HepG2 (cell line): Measurements from ENCODE around the gene MLX. TPM values are rescaled to one million over a fixed set of nuclear protein-coding genes. Genes with fewer than 3 reads are reported as not detected.
A peak's percentile ranks its signal among the peaks of the same experiment; 100 is the strongest.

ENCODE experiments used
- BCL6 ChIP-seq: IDR thresholded peaks from 2 replicates; pipeline ENCODE4 v1.6.1; 2016; ENCODE audit warnings: missing genetic modification reagents, missing compliant biosample characterization
- HES4 ChIP-seq: sonication (generic); formaldehyde crosslinking; IDR thresholded peaks from 2 replicates; pipeline ENCODE4 v1.9.0; 2021; ENCODE audit warnings: mild to moderate bottlenecking, missing genetic modification reagents, borderline replicate concordance
- HNRNPL ChIP-seq: fragments of 200-400 bp; formaldehyde crosslinking; IDR thresholded peaks from 2 replicates; pipeline ENCODE4 v1.6.1; 2017; ENCODE audit warnings: mild to moderate bottlenecking, low read depth, low read length
- NCOA5 ChIP-seq: sonication (generic); formaldehyde crosslinking; IDR thresholded peaks from 2 replicates; pipeline ENCODE4 v1.4.0; 2020; ENCODE audit warnings: missing genetic modification reagents
- NFE2L1 ChIP-seq: sonication (generic); formaldehyde crosslinking; IDR thresholded peaks from 2 replicates; pipeline ENCODE4 v1.4.0; 2020; ENCODE audit warnings: missing genetic modification reagents, mild to moderate bottlenecking, borderline replicate concordance
- PAF1 ChIP-seq: IDR thresholded peaks from 2 replicates; pipeline ENCODE4 v1.6.1; 2016; ENCODE audit warnings: missing genetic modification reagents, missing compliant biosample characterization
- SMAD9 ChIP-seq: sonication (generic); formaldehyde crosslinking; IDR thresholded peaks from 2 replicates; pipeline ENCODE4 v1.5.1; 2020; ENCODE audit warnings: mild to moderate bottlenecking, missing genetic modification reagents
- ZBTB38 ChIP-seq: sonication (generic); formaldehyde crosslinking; IDR thresholded peaks from 2 replicates; pipeline ENCODE4 v1.5.1; 2020; ENCODE audit warnings: mild to moderate bottlenecking, missing genetic modification reagents
- ZFP41 ChIP-seq: sonication (generic); formaldehyde crosslinking; IDR thresholded peaks from 2 replicates; pipeline ENCODE4 v1.4.0; 2020; ENCODE audit warnings: mild to moderate bottlenecking, missing genetic modification reagents, borderline replicate concordance
- ZFY ChIP-seq: sonication (generic); formaldehyde crosslinking; IDR thresholded peaks from 2 replicates; pipeline ENCODE4 v1.4.0; 2020; ENCODE audit warnings: missing genetic modification reagents
- ZNF329 ChIP-seq: sonication (generic); formaldehyde crosslinking; IDR thresholded peaks from 2 replicates; pipeline ENCODE4 v1.9.0; 2021; ENCODE audit warnings: low read depth, mild to moderate bottlenecking, missing genetic modification reagents
- ZNF335 ChIP-seq: sonication (generic); formaldehyde crosslinking; IDR thresholded peaks from 2 replicates; pipeline ENCODE4 v1.4.0; 2020; ENCODE audit warnings: missing genetic modification reagents
- ZNF337 ChIP-seq: sonication (generic); formaldehyde crosslinking; IDR thresholded peaks from 2 replicates; pipeline ENCODE4 v1.5.1; 2020; ENCODE audit warnings: missing genetic modification reagents, low read depth, mild to moderate bottlenecking, borderline replicate concordance
- ZNF33A ChIP-seq: sonication (generic); formaldehyde crosslinking; IDR thresholded peaks from 2 replicates; pipeline ENCODE4 v1.5.1; 2020; ENCODE audit warnings: missing genetic modification reagents, mild to moderate bottlenecking, moderate library complexity, borderline replicate concordance
- ZNF550 ChIP-seq: sonication (generic); formaldehyde crosslinking; IDR thresholded peaks from 2 replicates; pipeline ENCODE4 v1.4.0; 2020; ENCODE audit warnings: mild to moderate bottlenecking, missing genetic modification reagents, borderline replicate concordance
- ZNF615 ChIP-seq: sonication (generic); formaldehyde crosslinking; IDR thresholded peaks from 2 replicates; pipeline ENCODE4 v1.5.0; 2020; ENCODE audit warnings: mild to moderate bottlenecking, missing genetic modification reagents, borderline replicate concordance
- ZNF773 ChIP-seq: sonication (generic); formaldehyde crosslinking; IDR thresholded peaks from 2 replicates; pipeline ENCODE4 v1.4.0; 2020; ENCODE audit warnings: missing genetic modification reagents, borderline replicate concordance
- ZNF839 ChIP-seq: sonication (generic); formaldehyde crosslinking; IDR thresholded peaks from 2 replicates; pipeline ENCODE4 v1.4.0; 2020; ENCODE audit warnings: missing genetic modification reagents, mild to moderate bottlenecking, borderline replicate concordance
- polyA plus RNA-seq, 8 experiments: library from polyadenylated mRNA; depleted of rRNA in 3 of 8; stranded (reverse) in 7 of 8; unstranded in 1 of 8; fragments of >200 nt; fragmentation: Illumina TruSeq in 4 of 8; extraction: Trizol in 4 of 8; gene quantifications; 2 replicates each; pipeline versions ENCODE4 v1.2.1 to v1.2.3, GENCODE V29; 2011 to 2016; ENCODE audit warnings: low read depth in 4 of 8, missing spikeins in 1 of 8, mixed read lengths in 1 of 8; ENCODE audit not compliant: insufficient read depth in 1 of 8
- total RNA-seq, 5 experiments: library from RNA; depleted of rRNA; stranded (reverse); fragments of >200 nt; fragmentation: Illumina TruSeq; extraction: Trizol; gene quantifications; 2 replicates each; pipeline ENCODE4 v1.2.3, GENCODE V29; 2016; ENCODE audit warnings: low read depth in 1 of 5
- TF ChIP-seq, protein P1 (sequence below): IDR thresholded peaks from 2 replicates; pipeline ENCODE4 v1.6.1; 2016
- TF ChIP-seq, protein P2 (sequence below): sonication (generic); formaldehyde crosslinking; IDR thresholded peaks from 2 replicates; pipeline ENCODE4 v1.9.0; 2022; ENCODE audit warnings: missing genetic modification reagents, mild to moderate bottlenecking, borderline replicate concordance
- TF ChIP-seq, protein P3 (sequence below): sonication (generic); formaldehyde crosslinking; IDR thresholded peaks from 2 replicates; pipeline ENCODE4 v1.9.0; 2021; ENCODE audit warnings: missing genetic modification reagents, mild to moderate bottlenecking, borderline replicate concordance
- TF ChIP-seq, protein P4 (sequence below): sonication (generic); formaldehyde crosslinking; IDR thresholded peaks from 2 replicates; pipeline ENCODE4 v1.5.0; 2020; ENCODE audit warnings: missing genetic modification reagents, mild to moderate bottlenecking, borderline replicate concordance

The MLX gene
- total and polyA plus RNA-seq, 2 of the 13 experiments (the other 11 are each of a cell fraction or from before 2014, with no cell fraction given) = 38.9 to 74.4 TPM

DNA sequence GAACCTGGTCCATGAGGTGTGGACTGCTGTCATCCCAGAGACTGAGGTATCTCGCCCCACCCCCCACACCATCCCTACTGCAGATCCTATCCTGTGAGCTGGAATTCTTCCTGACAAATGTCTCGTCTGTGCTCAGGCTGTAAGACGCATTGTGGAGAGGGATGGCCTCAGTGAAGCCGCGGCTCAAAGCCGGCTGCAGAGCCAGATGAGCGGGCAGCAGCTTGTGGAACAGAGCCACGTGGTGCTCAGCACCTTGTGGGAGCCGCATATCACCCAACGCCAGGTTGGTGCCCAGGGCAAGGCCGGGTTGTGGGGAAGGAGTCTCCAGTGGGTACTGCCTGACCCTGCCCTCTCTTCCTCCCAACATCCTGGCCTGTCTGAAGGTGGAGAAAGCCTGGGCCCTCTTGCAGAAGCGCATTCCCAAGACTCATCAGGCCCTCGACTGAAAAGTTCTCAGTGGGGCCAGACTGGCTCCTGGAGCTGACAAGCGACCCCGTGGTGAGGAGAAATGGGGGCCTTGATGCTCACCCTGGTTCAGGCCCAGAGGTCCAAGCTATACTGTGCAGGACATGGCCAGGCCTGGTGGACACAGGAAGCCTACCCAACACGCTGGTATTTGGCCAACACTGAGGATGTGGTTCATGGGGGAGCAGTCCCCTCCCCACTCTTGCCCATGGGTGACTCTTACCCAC is 1.2 kb upstream of the MLX start (continued):
- TF ChIP-seq HNRNPL (0 out of 2 replicates have a peak, but pooled peaks have one; percentile 38), ZNF550 (CRISPR knock-in tag) (0 out of 2 replicates have a peak, but pooled peaks have one; percentile 54), ZNF839 (CRISPR knock-in tag) (peak; percentile 43; the same call in 1 of the 2 replicates), BCL6 (CRISPR knock-in tag) (no peak), NFE2L1 (peak; percentile 18; the same call in 1 of the 2 replicates), PAF1 (0 out of 2 replicates have a peak, but pooled peaks have one; percentile 41), ZFP41 (CRISPR knock-in tag) (0 out of 2 replicates have a peak, but pooled peaks have one; percentile 68), HES4 (CRISPR knock-in tag) (no peak), SMAD9 (CRISPR knock-in tag) (no peak), ZNF337 (CRISPR knock-in tag) (no peak), ZBTB38 (CRISPR knock-in tag) (peak; percentile 5; the same call in 1 of the 2 replicates), ZFY (no peak), NCOA5 (CRISPR knock-in tag) (no peak), ZNF615 (CRISPR knock-in tag) (no peak), ZNF773 (CRISPR knock-in tag) (no peak), ZNF335 (no peak), ZNF33A (CRISPR knock-in tag) (no peak), ZNF329 (CRISPR knock-in tag) (no peak)
- TF ChIP-seq, protein P1, sequence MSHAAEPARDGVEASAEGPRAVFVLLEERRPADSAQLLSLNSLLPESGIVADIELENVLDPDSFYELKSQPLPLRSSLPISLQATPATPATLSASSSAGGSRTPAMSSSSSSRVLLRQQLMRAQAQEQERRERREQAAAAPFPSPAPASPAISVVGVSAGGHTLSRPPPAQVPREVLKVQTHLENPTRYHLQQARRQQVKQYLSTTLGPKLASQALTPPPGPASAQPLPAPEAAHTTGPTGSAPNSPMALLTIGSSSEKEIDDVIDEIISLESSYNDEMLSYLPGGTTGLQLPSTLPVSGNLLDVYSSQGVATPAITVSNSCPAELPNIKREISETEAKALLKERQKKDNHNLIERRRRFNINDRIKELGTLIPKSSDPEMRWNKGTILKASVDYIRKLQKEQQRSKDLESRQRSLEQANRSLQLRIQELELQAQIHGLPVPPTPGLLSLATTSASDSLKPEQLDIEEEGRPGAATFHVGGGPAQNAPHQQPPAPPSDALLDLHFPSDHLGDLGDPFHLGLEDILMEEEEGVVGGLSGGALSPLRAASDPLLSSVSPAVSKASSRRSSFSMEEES (CRISPR knock-in tag) = no peak
- TF ChIP-seq, protein P2, sequence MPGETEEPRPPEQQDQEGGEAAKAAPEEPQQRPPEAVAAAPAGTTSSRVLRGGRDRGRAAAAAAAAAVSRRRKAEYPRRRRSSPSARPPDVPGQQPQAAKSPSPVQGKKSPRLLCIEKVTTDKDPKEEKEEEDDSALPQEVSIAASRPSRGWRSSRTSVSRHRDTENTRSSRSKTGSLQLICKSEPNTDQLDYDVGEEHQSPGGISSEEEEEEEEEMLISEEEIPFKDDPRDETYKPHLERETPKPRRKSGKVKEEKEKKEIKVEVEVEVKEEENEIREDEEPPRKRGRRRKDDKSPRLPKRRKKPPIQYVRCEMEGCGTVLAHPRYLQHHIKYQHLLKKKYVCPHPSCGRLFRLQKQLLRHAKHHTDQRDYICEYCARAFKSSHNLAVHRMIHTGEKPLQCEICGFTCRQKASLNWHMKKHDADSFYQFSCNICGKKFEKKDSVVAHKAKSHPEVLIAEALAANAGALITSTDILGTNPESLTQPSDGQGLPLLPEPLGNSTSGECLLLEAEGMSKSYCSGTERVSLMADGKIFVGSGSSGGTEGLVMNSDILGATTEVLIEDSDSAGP (CRISPR knock-in tag) = no peak
- TF ChIP-seq, protein P3, sequence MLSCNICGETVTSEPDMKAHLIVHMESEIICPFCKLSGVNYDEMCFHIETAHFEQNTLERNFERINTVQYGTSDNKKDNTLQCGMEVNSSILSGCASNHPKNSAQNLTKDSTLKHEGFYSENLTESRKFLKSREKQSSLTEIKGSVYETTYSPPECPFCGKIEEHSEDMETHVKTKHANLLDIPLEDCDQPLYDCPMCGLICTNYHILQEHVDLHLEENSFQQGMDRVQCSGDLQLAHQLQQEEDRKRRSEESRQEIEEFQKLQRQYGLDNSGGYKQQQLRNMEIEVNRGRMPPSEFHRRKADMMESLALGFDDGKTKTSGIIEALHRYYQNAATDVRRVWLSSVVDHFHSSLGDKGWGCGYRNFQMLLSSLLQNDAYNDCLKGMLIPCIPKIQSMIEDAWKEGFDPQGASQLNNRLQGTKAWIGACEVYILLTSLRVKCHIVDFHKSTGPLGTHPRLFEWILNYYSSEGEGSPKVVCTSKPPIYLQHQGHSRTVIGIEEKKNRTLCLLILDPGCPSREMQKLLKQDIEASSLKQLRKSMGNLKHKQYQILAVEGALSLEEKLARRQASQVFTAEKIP = no peak
- TF ChIP-seq, protein P4, sequence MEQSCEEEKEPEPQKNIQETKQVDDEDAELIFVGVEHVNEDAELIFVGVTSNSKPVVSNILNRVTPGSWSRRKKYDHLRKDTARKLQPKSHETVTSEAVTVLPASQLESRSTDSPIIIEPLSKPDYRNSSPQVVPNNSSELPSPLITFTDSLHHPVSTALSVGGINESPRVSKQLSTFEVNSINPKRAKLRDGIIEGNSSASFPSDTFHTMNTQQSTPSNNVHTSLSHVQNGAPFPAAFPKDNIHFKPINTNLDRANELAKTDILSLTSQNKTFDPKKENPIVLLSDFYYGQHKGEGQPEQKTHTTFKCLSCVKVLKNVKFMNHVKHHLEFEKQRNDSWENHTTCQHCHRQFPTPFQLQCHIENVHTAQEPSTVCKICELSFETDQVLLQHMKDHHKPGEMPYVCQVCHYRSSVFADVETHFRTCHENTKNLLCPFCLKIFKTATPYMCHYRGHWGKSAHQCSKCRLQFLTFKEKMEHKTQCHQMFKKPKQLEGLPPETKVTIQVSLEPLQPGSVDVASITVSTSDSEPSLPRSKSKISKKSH (CRISPR knock-in tag) = 0 out of 2 replicates have a peak, but pooled peaks have one; percentile 21
